WTC11 (cell line): ENCODE data around the gene ENKUR. TPM values are rescaled to one million over a fixed set of nuclear protein-coding genes. Genes with fewer than 3 reads are reported as not detected.

ENCODE experiments used
- ATAC-seq: fragments of 200-7000 bp; cut with Tn5 transposase; 2 replicates; pipeline ENCODE4 v1.10.0; 2021; ENCODE audit warnings: mild to moderate bottlenecking, moderate library complexity
- CTCF ChIA-PET: fragments of 300-600 bp; sonication (Branson Sonifier 250); formaldehyde crosslinking; loops from one replicate; lab custom pipeline; 2021; ENCODE audit warnings: antibody characterized with exemption; lab: Charles Lee
- POLR2A ChIA-PET: fragments of 350-600 bp; sonication (Branson Sonifier 250); formaldehyde crosslinking; loops from one replicate; lab custom pipeline; 2021; ENCODE audit warnings: antibody characterized with exemption; lab: Charles Lee
- DNase-seq: peaks from one replicate; pipeline ENCODE4 v3.0.0; 2021; ENCODE audit warnings: low spot score
- H3K27ac Mint-ChIP-seq: 2 replicates; pipeline ENCODE4 v1.8.0; 2021; ENCODE audit warnings: mixed read lengths
- H3K27me3 Mint-ChIP-seq: 2 replicates; pipeline ENCODE4 v1.8.0; 2021; ENCODE audit warnings: low read depth, mild to moderate bottlenecking, moderate library complexity, mixed read lengths
- H3K36me3 Mint-ChIP-seq: 2 replicates; pipeline ENCODE4 v1.8.0; 2021; ENCODE audit warnings: mixed read lengths
- H3K4me1 Mint-ChIP-seq: 2 replicates; pipeline ENCODE4 v1.8.0; 2022; ENCODE audit warnings: mixed read lengths
- H3K4me3 Mint-ChIP-seq: 2 replicates; pipeline ENCODE4 v1.8.0; 2021; ENCODE audit warnings: mild to moderate bottlenecking, moderate library complexity, mixed read lengths
- H3K9me3 Mint-ChIP-seq: 2 replicates; pipeline ENCODE4 v1.8.0; 2021; ENCODE audit warnings: mixed read lengths
- FOXJ3 ChIP-seq: sonication (generic); formaldehyde crosslinking; IDR thresholded peaks from 2 replicates; pipeline ENCODE4 v1.9.0; 2021; ENCODE audit warnings: missing genetic modification reagents, mild to moderate bottlenecking, borderline replicate concordance
- FOXP1 ChIP-seq: sonication (generic); formaldehyde crosslinking; IDR thresholded peaks from 2 replicates; pipeline ENCODE4 v1.8.0; 2022; ENCODE audit warnings: missing genetic modification reagents, mild to moderate bottlenecking, moderate library complexity, borderline replicate concordance
- GRHL2 ChIP-seq: fragments of 250-450 bp; sonication (Bioruptor Pico); IDR thresholded peaks from 2 replicates; pipeline ENCODE4 v1.8.0; 2022; ENCODE audit warnings: mild to moderate bottlenecking, moderate library complexity; ENCODE audit not compliant: insufficient replicate concordance, severe bottlenecking
- HMGA2 ChIP-seq: fragments of 250-450 bp; sonication (Bioruptor Pico); IDR thresholded peaks from 2 replicates; pipeline ENCODE4 v1.4.0; 2021; ENCODE audit warnings: mild to moderate bottlenecking, moderate library complexity
- MAX ChIP-seq: sonication (generic); formaldehyde crosslinking; IDR thresholded peaks from 2 replicates; pipeline ENCODE4 v1.8.0; 2022; ENCODE audit warnings: mild to moderate bottlenecking, missing genetic modification reagents
- OVOL2 ChIP-seq: fragments of 250-450 bp; sonication (Bioruptor Pico); IDR thresholded peaks from 2 replicates; pipeline ENCODE4 v1.9.0; 2021; ENCODE audit warnings: mild to moderate bottlenecking, borderline replicate concordance
- SP1 ChIP-seq: sonication (generic); formaldehyde crosslinking; conservative IDR thresholded peaks from 2 replicates; pipeline ENCODE4 v1.8.1; 2022; ENCODE audit warnings: missing genetic modification reagents
- TEAD1 ChIP-seq: sonication (generic); formaldehyde crosslinking; IDR thresholded peaks from 2 replicates; pipeline ENCODE4 v1.8.0; 2022; ENCODE audit warnings: mild to moderate bottlenecking, missing genetic modification reagents
- ZBTB21 ChIP-seq: sonication (generic); formaldehyde crosslinking; IDR thresholded peaks from 2 replicates; pipeline ENCODE4 v1.8.1; 2023; ENCODE audit warnings: mild to moderate bottlenecking, missing genetic modification reagents, borderline replicate concordance
- ZMAT4 ChIP-seq: fragments of 250-450 bp; sonication (Bioruptor Pico); IDR thresholded peaks from 2 replicates; pipeline ENCODE4 v1.9.0; 2021; ENCODE audit warnings: mild to moderate bottlenecking
- ZNF416 ChIP-seq: fragments of 250-450 bp; sonication (Bioruptor Pico); IDR thresholded peaks from 2 replicates; pipeline ENCODE4 v1.9.0; 2021; ENCODE audit warnings: mild to moderate bottlenecking, inconsistent platforms
- ZSCAN18 ChIP-seq: fragments of 250-450 bp; sonication (Bioruptor Pico); IDR thresholded peaks from 2 replicates; pipeline ENCODE4 v2.1.2; 2022; ENCODE audit warnings: mild to moderate bottlenecking, moderate library complexity
- total RNA-seq: library from RNA; stranded (reverse); gene quantifications from 3 replicates; pipeline ENCODE4 v1.2.3, GENCODE V29; 2021
- TF ChIP-seq, protein P1 (sequence below): sonication (generic); formaldehyde crosslinking; IDR thresholded peaks from 2 replicates; pipeline ENCODE4 v1.8.0; 2022; ENCODE audit warnings: mild to moderate bottlenecking, missing genetic modification reagents
- TF ChIP-seq, protein P2 (sequence below): sonication (generic); formaldehyde crosslinking; IDR thresholded peaks from 2 replicates; pipeline ENCODE4 v1.8.1; 2022; ENCODE audit warnings: mild to moderate bottlenecking, missing genetic modification reagents, moderate library complexity, borderline replicate concordance
- TF ChIP-seq, protein P3 (sequence below): fragments of 250-450 bp; sonication (Bioruptor Pico); IDR thresholded peaks from 2 replicates; pipeline ENCODE4 v1.9.0; 2021; ENCODE audit warnings: moderate library complexity, mild to moderate bottlenecking, inconsistent platforms, borderline replicate concordance
- TF ChIP-seq, protein P4 (sequence below): sonication (generic); formaldehyde crosslinking; IDR thresholded peaks from 2 replicates; pipeline ENCODE4 v1.8.0; 2023; ENCODE audit warnings: missing genetic modification reagents, mild to moderate bottlenecking, borderline replicate concordance
- TF ChIP-seq, protein P5 (sequence below): sonication (generic); formaldehyde crosslinking; IDR thresholded peaks from 2 replicates; pipeline ENCODE4 v1.8.1; 2023; ENCODE audit warnings: mild to moderate bottlenecking, missing genetic modification reagents, borderline replicate concordance

Gene ENKUR
- total RNA-seq, 1 experiment from 2014 or later = not detected

- peaks cover 3% of the 10 kb centered on the region; the same call in 1 of the 2 replicates for H3K36me3 Mint-ChIP-seq
- ATAC-seq = no peak
Observed at GRCh38 chr10:25017154-25017590, 1.2 kb upstream of the ENKUR start.

GRCh38 chr10:25016376-25017153 is 607 bp upstream of the ENKUR start, which contains the start of gene THNSL1:
Gene THNSL1 (plus strand): TSS chr10:25016612. CDS start chr10:25023224, 6,612 bp downstream.
- ChIA-PET CTCF (interaction anchor here (0.5 to 1.1 kb wide), 4 partner anchors 23 to 399 kb away, joined by 3 to 8 read pairs (median 4); no protein-coding TSS in a partner anchor), POLR2A (interaction anchor here (0.6 to 1.3 kb wide), 3 partner anchors 11 to 65 kb away, joined by 3 to 10 read pairs (median 3); partner anchors contain the start of gene PRTFDC1)
- peaks cover 3% of the 10 kb centered on the region; the same call in 1 of the 2 replicates for H3K36me3 Mint-ChIP-seq
- TF ChIP-seq, protein P1, sequence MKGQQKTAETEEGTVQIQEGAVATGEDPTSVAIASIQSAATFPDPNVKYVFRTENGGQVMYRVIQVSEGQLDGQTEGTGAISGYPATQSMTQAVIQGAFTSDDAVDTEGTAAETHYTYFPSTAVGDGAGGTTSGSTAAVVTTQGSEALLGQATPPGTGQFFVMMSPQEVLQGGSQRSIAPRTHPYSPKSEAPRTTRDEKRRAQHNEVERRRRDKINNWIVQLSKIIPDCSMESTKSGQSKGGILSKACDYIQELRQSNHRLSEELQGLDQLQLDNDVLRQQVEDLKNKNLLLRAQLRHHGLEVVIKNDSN (CRISPR knock-in tag) = peak; percentile 98
- no peak for TF ChIP-seq OVOL2 (CRISPR knock-in tag)
- peak; percentile 85; the same call in 1 of the 2 replicates for TF ChIP-seq ZNF416 (CRISPR knock-in tag)
- no peak for TF ChIP-seq HMGA2 (CRISPR knock-in tag)
- TF ChIP-seq FOXP1 = peak; percentile 90
- TF ChIP-seq ZMAT4 = 0 out of 2 replicates have a peak, but pooled peaks have one; percentile 32
- TF ChIP-seq, protein P2, sequence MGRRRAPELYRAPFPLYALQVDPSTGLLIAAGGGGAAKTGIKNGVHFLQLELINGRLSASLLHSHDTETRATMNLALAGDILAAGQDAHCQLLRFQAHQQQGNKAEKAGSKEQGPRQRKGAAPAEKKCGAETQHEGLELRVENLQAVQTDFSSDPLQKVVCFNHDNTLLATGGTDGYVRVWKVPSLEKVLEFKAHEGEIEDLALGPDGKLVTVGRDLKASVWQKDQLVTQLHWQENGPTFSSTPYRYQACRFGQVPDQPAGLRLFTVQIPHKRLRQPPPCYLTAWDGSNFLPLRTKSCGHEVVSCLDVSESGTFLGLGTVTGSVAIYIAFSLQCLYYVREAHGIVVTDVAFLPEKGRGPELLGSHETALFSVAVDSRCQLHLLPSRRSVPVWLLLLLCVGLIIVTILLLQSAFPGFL = 0 out of 2 replicates have a peak, but pooled peaks have one; percentile 40
- TF ChIP-seq, protein P3, sequence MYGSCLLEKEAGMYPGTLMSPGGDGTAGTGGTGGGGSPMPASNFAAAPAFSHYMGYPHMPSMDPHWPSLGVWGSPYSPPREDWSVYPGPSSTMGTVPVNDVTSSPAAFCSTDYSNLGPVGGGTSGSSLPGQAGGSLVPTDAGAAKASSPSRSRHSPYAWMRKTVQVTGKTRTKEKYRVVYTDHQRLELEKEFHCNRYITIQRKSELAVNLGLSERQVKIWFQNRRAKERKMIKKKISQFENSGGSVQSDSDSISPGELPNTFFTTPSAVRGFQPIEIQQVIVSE (CRISPR knock-in tag) = no peak
- TF ChIP-seq FOXJ3 (CRISPR knock-in tag) = no peak
- TF ChIP-seq, protein P4, sequence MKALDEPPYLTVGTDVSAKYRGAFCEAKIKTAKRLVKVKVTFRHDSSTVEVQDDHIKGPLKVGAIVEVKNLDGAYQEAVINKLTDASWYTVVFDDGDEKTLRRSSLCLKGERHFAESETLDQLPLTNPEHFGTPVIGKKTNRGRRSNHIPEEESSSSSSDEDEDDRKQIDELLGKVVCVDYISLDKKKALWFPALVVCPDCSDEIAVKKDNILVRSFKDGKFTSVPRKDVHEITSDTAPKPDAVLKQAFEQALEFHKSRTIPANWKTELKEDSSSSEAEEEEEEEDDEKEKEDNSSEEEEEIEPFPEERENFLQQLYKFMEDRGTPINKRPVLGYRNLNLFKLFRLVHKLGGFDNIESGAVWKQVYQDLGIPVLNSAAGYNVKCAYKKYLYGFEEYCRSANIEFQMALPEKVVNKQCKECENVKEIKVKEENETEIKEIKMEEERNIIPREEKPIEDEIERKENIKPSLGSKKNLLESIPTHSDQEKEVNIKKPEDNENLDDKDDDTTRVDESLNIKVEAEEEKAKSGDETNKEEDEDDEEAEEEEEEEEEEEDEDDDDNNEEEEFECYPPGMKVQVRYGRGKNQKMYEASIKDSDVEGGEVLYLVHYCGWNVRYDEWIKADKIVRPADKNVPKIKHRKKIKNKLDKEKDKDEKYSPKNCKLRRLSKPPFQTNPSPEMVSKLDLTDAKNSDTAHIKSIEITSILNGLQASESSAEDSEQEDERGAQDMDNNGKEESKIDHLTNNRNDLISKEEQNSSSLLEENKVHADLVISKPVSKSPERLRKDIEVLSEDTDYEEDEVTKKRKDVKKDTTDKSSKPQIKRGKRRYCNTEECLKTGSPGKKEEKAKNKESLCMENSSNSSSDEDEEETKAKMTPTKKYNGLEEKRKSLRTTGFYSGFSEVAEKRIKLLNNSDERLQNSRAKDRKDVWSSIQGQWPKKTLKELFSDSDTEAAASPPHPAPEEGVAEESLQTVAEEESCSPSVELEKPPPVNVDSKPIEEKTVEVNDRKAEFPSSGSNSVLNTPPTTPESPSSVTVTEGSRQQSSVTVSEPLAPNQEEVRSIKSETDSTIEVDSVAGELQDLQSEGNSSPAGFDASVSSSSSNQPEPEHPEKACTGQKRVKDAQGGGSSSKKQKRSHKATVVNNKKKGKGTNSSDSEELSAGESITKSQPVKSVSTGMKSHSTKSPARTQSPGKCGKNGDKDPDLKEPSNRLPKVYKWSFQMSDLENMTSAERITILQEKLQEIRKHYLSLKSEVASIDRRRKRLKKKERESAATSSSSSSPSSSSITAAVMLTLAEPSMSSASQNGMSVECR (CRISPR knock-in tag) = peak; percentile 92
- TF ChIP-seq ZBTB21 (CRISPR knock-in tag) = no peak
- no peak for TF ChIP-seq ZSCAN18 (CRISPR knock-in tag)
- peak; percentile 98 for TF ChIP-seq MAX (CRISPR knock-in tag)
- no peak for TF ChIP-seq GRHL2 (CRISPR knock-in tag)

More at GRCh38 chr10:25017154-25017590, 1.2 kb upstream of the ENKUR start:
- CTCF ChIA-PET = no interaction called here
- Mint-ChIP-seq H3K4me1 (peaks cover 11% of the 10 kb centered on the region), H3K9me3 (peaks cover 12% of the 10 kb centered on the region), H3K27me3 (no peaks in the 10 kb centered on the region; the same call in 1 of the 2 replicates), H3K4me3 (peak overlapping the region; percentile 75), H3K27ac (peak overlapping the region; percentile 93)
- 0 out of 2 replicates have a peak, but pooled peaks have one; percentile 1 for TF ChIP-seq TEAD1 (CRISPR knock-in tag)
- TF ChIP-seq, protein P5, sequence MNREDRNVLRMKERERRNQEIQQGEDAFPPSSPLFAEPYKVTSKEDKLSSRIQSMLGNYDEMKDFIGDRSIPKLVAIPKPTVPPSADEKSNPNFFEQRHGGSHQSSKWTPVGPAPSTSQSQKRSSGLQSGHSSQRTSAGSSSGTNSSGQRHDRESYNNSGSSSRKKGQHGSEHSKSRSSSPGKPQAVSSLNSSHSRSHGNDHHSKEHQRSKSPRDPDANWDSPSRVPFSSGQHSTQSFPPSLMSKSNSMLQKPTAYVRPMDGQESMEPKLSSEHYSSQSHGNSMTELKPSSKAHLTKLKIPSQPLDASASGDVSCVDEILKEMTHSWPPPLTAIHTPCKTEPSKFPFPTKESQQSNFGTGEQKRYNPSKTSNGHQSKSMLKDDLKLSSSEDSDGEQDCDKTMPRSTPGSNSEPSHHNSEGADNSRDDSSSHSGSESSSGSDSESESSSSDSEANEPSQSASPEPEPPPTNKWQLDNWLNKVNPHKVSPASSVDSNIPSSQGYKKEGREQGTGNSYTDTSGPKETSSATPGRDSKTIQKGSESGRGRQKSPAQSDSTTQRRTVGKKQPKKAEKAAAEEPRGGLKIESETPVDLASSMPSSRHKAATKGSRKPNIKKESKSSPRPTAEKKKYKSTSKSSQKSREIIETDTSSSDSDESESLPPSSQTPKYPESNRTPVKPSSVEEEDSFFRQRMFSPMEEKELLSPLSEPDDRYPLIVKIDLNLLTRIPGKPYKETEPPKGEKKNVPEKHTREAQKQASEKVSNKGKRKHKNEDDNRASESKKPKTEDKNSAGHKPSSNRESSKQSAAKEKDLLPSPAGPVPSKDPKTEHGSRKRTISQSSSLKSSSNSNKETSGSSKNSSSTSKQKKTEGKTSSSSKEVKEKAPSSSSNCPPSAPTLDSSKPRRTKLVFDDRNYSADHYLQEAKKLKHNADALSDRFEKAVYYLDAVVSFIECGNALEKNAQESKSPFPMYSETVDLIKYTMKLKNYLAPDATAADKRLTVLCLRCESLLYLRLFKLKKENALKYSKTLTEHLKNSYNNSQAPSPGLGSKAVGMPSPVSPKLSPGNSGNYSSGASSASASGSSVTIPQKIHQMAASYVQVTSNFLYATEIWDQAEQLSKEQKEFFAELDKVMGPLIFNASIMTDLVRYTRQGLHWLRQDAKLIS (CRISPR knock-in tag) = no peak
- TF ChIP-seq SP1 (CRISPR knock-in tag) = 0 out of 2 replicates have a peak, but pooled peaks have one; percentile 7
- POLR2A ChIA-PET = interaction anchor here (0.6 to 1.3 kb wide), 3 partner anchors 64 to 65 kb away, joined by 3 to 10 read pairs (median 3); partner anchors contain the start of gene PRTFDC1
- no peak for DNase-seq

More at GRCh38 chr10:25016376-25017153, 607 bp upstream of the ENKUR start, which contains the start of gene THNSL1:
- Mint-ChIP-seq H3K9me3 (peaks cover 16% of the 10 kb centered on the region), H3K27ac (peak within 1 kb of the TSS; percentile 94), H3K4me3 (peak within 1 kb of the TSS; percentile 75), H3K4me1 (peaks cover 11% of the 10 kb centered on the region), H3K27me3 (no peaks in the 10 kb centered on the region; the same call in 1 of the 2 replicates)
- peak; percentile 98 for ATAC-seq
- DNase-seq = peak; percentile 97
